ENCODE results near the gene PCDHA2.

Gene PCDHA2

GRCh38 chr5:140794595-140795258, at the start of gene PCDHA2:
TSS of gene PCDHA2 (plus strand) at chr5:140794852.
- Mint-ChIP-seq H3K36me3 (ENCODE audit: low read depth) (peaks cover 36% of the 10 kb centered on the region), H3K4me3 (peak within 1 kb of the TSS; percentile 78 to 89 (median 86)), H3K9me3 (peaks cover 53% of the 10 kb centered on the region), H3K27ac (peak within 1 kb of the TSS in 1 of 3 experiments; percentile 67), H3K27me3 (ENCODE audit: low read depth) (no peaks in the 10 kb centered on the region), H3K4me1 (no peaks in the 10 kb centered on the region)
- no peak for TF ChIP-seq CTCF (IDR thresholded peaks at IDR 0.05; ENCODE audit: unreplicated experiment in 3 of 3)

- Mint-ChIP-seq H3K36me3 (ENCODE audit: low read depth) (no peaks in the 10 kb centered on the region), H3K27me3 (ENCODE audit: low read depth) (no peaks in the 10 kb centered on the region), H3K9me3 (peaks cover 69% of the 10 kb centered on the region), H3K4me1 (no peaks in the 10 kb centered on the region), H3K27ac (no peak overlapping the region), H3K4me3 (no peak overlapping the region)
- TF ChIP-seq CTCF (IDR thresholded peaks at IDR 0.05; ENCODE audit: unreplicated experiment in 3 of 3): no peak
Observed at GRCh38 chr5:140753561-140753960, 41.1 kb upstream of the PCDHA2 start.

GRCh38 chr5:140764177-140764973, 30.3 kb upstream of the PCDHA2 start:
- Mint-ChIP-seq H3K4me3 (no peak overlapping the region), H3K4me1 (no peaks in the 10 kb centered on the region), H3K27me3 (ENCODE audit: low read depth) (no peaks in the 10 kb centered on the region), H3K27ac (no peak overlapping the region), H3K9me3 (peaks cover 67% of the 10 kb centered on the region), H3K36me3 (ENCODE audit: low read depth) (peaks cover 4% of the 10 kb centered on the region)
- no peak for TF ChIP-seq CTCF (IDR thresholded peaks at IDR 0.05; ENCODE audit: unreplicated experiment in 3 of 3)

GRCh38 chr5:140767444-140767843, 27.2 kb upstream of the PCDHA2 start:
- peaks cover 4% of the 10 kb centered on the region for H3K36me3 Mint-ChIP-seq (ENCODE audit: low read depth)
- TF ChIP-seq CTCF (IDR thresholded peaks at IDR 0.05; ENCODE audit: unreplicated experiment in 3 of 3): no peak
- H3K27ac Mint-ChIP-seq: no peak overlapping the region
- no peaks in the 10 kb centered on the region for H3K27me3 Mint-ChIP-seq (ENCODE audit: low read depth)
- H3K4me1 Mint-ChIP-seq: no peaks in the 10 kb centered on the region
- H3K4me3 Mint-ChIP-seq: no peak overlapping the region
- H3K9me3 Mint-ChIP-seq: peaks cover 67% of the 10 kb centered on the region

GRCh38 chr5:140780512-140780911, 14.1 kb upstream of the PCDHA2 start:
- H3K36me3 Mint-ChIP-seq (ENCODE audit: low read depth): peaks cover 9% of the 10 kb centered on the region
- H3K4me3 Mint-ChIP-seq: no peak overlapping the region
- no peaks in the 10 kb centered on the region for H3K27me3 Mint-ChIP-seq (ENCODE audit: low read depth)
- H3K4me1 Mint-ChIP-seq: no peaks in the 10 kb centered on the region
- TF ChIP-seq CTCF (IDR thresholded peaks at IDR 0.05; ENCODE audit: unreplicated experiment in 3 of 3): no peak
- H3K27ac Mint-ChIP-seq: no peak overlapping the region
- H3K9me3 Mint-ChIP-seq: peaks cover 74% of the 10 kb centered on the region

Measured in nephron (organoid).